Panc1 (cell line): ENCODE measurements around the gene ZNF865. TPM values are rescaled to one million over a fixed set of nuclear protein-coding genes. Genes with fewer than 3 reads are reported as not detected.

ENCODE experiments used
- ATAC-seq: fragments of 200-7000 bp; cut with Tn5 transposase; 2 replicates; pipeline ENCODE4 v1.9.1; 2020; ENCODE audit warnings: mild to moderate bottlenecking, moderate library complexity
- BruUV-seq: library from RNA; stranded (reverse); fragments of 400-500 nt; replicated peaks from 2 replicates; lab custom pipeline; 2021; lab: Mats Ljungman, UMichigan
- CTCF ChIA-PET: fragments of 300-600 bp; sonication (Branson Sonifier 250); formaldehyde crosslinking; loops from one replicate; lab custom pipeline; 2022; ENCODE audit warnings: antibody characterized with exemption; lab: Charles Lee
- POLR2A ChIA-PET: fragments of 300-600 bp; sonication (Branson Sonifier 250); formaldehyde crosslinking; loops from one replicate; lab custom pipeline; 2022; ENCODE audit warnings: antibody characterized with exemption; lab: Charles Lee
- DNase-seq: peaks from one replicate; pipeline ENCODE4 v3.0.0-alpha.2; 2010; ENCODE audit warnings: low read depth, low spot score
- H3K27ac ChIP-seq: 2 replicates; pipeline ENCODE4 v1.5.1; 2011; ENCODE audit warnings: mild to moderate bottlenecking, low read length, inconsistent platforms
- H3K27me3 ChIP-seq: fragments of 200-500 bp; sonication (Bioruptor generic); 2 replicates; pipeline ENCODE4 v1.6.0; 2014; ENCODE audit warnings: low read length, inconsistent platforms; ENCODE audit not compliant: control insufficient read depth, insufficient read depth
- H3K36me3 ChIP-seq: fragments of 200-500 bp; sonication (Bioruptor generic); 2 replicates; pipeline ENCODE4 v1.5.1; 2014; ENCODE audit warnings: inconsistent platforms, mild to moderate bottlenecking, low read length, moderate library complexity; ENCODE audit not compliant: control insufficient read depth, insufficient read depth
- H3K4me1 ChIP-seq: 2 replicates; pipeline ENCODE4 v1.5.1; 2011; ENCODE audit warnings: inconsistent platforms, mild to moderate bottlenecking, low read length, moderate library complexity; ENCODE audit not compliant: control insufficient read depth, insufficient read depth
- H3K4me3 ChIP-seq, 2 experiments: 2 replicates each; pipeline ENCODE4 v1.5.1; 2011 to 2012; ENCODE audit warnings: low read depth in 2 of 2, low read length in 2 of 2, mild to moderate bottlenecking in 2 of 2, inconsistent platforms in 1 of 2, moderate library complexity in 1 of 2
- H3K9me3 ChIP-seq: fragments of 200-500 bp; sonication (Bioruptor generic); 2 replicates; pipeline ENCODE4 v1.5.1; 2014; ENCODE audit warnings: low read depth, mild to moderate bottlenecking, inconsistent platforms, low read length, moderate library complexity; ENCODE audit not compliant: control insufficient read depth, insufficient read depth
- CTCF ChIP-seq: fragments of 450-650 bp; IDR thresholded peaks from 2 replicates; pipeline ENCODE4 v1.5.1; 2017; ENCODE audit warnings: mild to moderate bottlenecking
- POLR2AphosphoS5 ChIP-seq: IDR thresholded peaks from 2 replicates; pipeline ENCODE4 v1.6.1; 2012; ENCODE audit warnings: mild to moderate bottlenecking, low read depth, low read length, moderate library complexity
- REST ChIP-seq, 2 experiments: IDR thresholded peaks; 2 replicates each; pipeline ENCODE4 v1.6.1; 2011 to 2012; ENCODE audit warnings: low read depth in 2 of 2, control low read depth in 1 of 2, low read length in 1 of 2, mild to moderate bottlenecking in 1 of 2, moderate library complexity in 1 of 2; ENCODE audit not compliant: insufficient read depth in 1 of 2
- SIN3A ChIP-seq: IDR thresholded peaks from 2 replicates; pipeline ENCODE4 v1.6.1; 2012; ENCODE audit warnings: low read depth, mild to moderate bottlenecking, low read length, moderate library complexity, borderline replicate concordance; ENCODE audit not compliant: insufficient read depth
- TCF7L2 ChIP-seq: IDR thresholded peaks from 2 replicates; pipeline ENCODE4 v1.6.1; 2011; ENCODE audit warnings: mild to moderate bottlenecking, low read depth, low read length, inconsistent platforms
- in situ Hi-C: cut with HindIII; loops from 2 replicates; pipeline ENCODE4 v1.10.0; 2016; ENCODE audit warnings: low sequenced_read_pairs, low pct_unique_long_range_greater_than_20kb
- intact Hi-C: fragments of 100-400 bp; cut with micrococcal nuclease; formaldehyde crosslinking; loops from one replicate; pipeline ENCODE4 v1.10.0; 2022; ENCODE audit not compliant: unreplicated experiment
- total RNA-seq: library from RNA; stranded (reverse); gene quantifications from one replicate; pipeline ENCODE4 v1.2.1, GENCODE V29; 2021; ENCODE audit not compliant: unreplicated experiment

Gene ZNF865
- total RNA-seq, 1 experiment from 2014 or later, result 25.6 TPM

- Histone ChIP-seq H3K4me3 (peak within 1 kb of the TSS; percentile 60 to 82), H3K4me1 (0 out of 2 replicates have a peak, but pooled peaks cover 3% of the 10 kb centered on the region), H3K27ac (peak within 1 kb of the TSS; percentile 49), H3K9me3 (no peaks in the 10 kb centered on the region), H3K36me3 (no peaks in the 10 kb centered on the region), H3K27me3 (no peaks in the 10 kb centered on the region)
- no peak for TF ChIP-seq TCF7L2
- TF ChIP-seq SIN3A, result peak; percentile 84; the same call in 1 of the 2 replicates
- peak; percentile 95 for TF ChIP-seq POLR2AphosphoS5
- TF ChIP-seq CTCF, result no peak
- TF ChIP-seq REST (IDR thresholded peaks at IDR 0.05; ENCODE audit: insufficient read depth in 1 of 2, low read depth in 2 of 2, low read length in 1 of 2), result no peak
- no TSS peak for BruUV-seq
- ChIA-PET CTCF (interaction anchor here (0.6 to 1.0 kb wide), 9 partner anchors 12 to 483 kb away, joined by 3 to 10 read pairs (median 5); no protein-coding TSS in a partner anchor), POLR2A (interaction anchor here (0.5 to 1.0 kb wide), 15 partner anchors 9 to 1075 kb away, joined by 3 to 20 read pairs (median 6); no protein-coding TSS in a partner anchor)
- DNase-seq (no peak), ATAC-seq (peak; percentile 85)
- intact Hi-C loops (no loop called here), in situ Hi-C loops (no loop called here)
Measured at GRCh38 chr19:55624109-55625003, 18.9 kb downstream of the ZNF865 start, which contains the start of gene ZNF784. Gene ZNF784 (minus strand): TSS chr19:55624566. CDS start chr19:55624561, 5 bp downstream.

GRCh38 chr19:55625004-55625326 is 19.5 kb downstream of the ZNF865 start:
- POLR2A ChIA-PET, result interaction anchor here (0.5 to 1.0 kb wide), 10 partner anchors 10 to 1076 kb away, joined by 3 to 20 read pairs (median 6); no protein-coding TSS in a partner anchor

More at GRCh38 chr19:55625004-55625326, 19.5 kb downstream of the ZNF865 start:
- TF ChIP-seq REST (IDR thresholded peaks at IDR 0.05; ENCODE audit: insufficient read depth in 1 of 2, low read depth in 2 of 2, low read length in 1 of 2), result no peak
- TF ChIP-seq TCF7L2, result no peak
- no peak for TF ChIP-seq CTCF
- TF ChIP-seq SIN3A, result no peak
- no peak for TF ChIP-seq POLR2AphosphoS5
- no peaks in the 10 kb centered on the region for H3K9me3 ChIP-seq
- H3K4me3 ChIP-seq, result peak overlapping the region; percentile 60 to 82
- H3K27ac ChIP-seq, result peak overlapping the region; percentile 40
- intact Hi-C loops (no loop called here), in situ Hi-C loops (no loop called here)
- H3K36me3 ChIP-seq, result no peaks in the 10 kb centered on the region
- H3K4me1 ChIP-seq, result 0 out of 2 replicates have a peak, but pooled peaks cover 3% of the 10 kb centered on the region
- no peak for DNase-seq
- TSS peak; percentile 63 for BruUV-seq
- no peaks in the 10 kb centered on the region for H3K27me3 ChIP-seq
- no peak for ATAC-seq
- CTCF ChIA-PET, result interaction anchor here (0.6 to 1.0 kb wide), 7 partner anchors 13 to 478 kb away, joined by 3 to 10 read pairs (median 3); no protein-coding TSS in a partner anchor
